CD8-positive, alpha-beta memory T cell (primary cell): ENCODE results near the gene DCAF12. TPM values are rescaled to one million over a fixed set of nuclear protein-coding genes. Genes with fewer than 3 reads are reported as not detected.

Source experiments
- CTCF ChIA-PET: fragments of 350-600 bp; sonication (Branson Sonifier 250); formaldehyde crosslinking; loops from one replicate; lab custom pipeline; 2021; ENCODE audit warnings: antibody characterized with exemption; lab: Charles Lee
- POLR2A ChIA-PET: fragments of 350-600 bp; sonication (Branson Sonifier 250); formaldehyde crosslinking; loops from one replicate; lab custom pipeline; 2021; ENCODE audit warnings: antibody characterized with exemption; lab: Charles Lee
- DNase-seq, 5 donors: peaks; one replicate each; pipeline versions ENCODE4 v3.0.0 to v3.0.0-alpha.2; 2020 to 2022; ENCODE audit warnings: mixed read lengths in 1 of 5
- H3K27ac ChIP-seq: one replicate; pipeline ENCODE4 v1.7.0; 2013; ENCODE audit warnings: low read depth, mild to moderate bottlenecking, low read length, moderate library complexity
- H3K27me3 ChIP-seq: 2 replicates; pipeline ENCODE4 v1.7.0; 2013; ENCODE audit warnings: low read length, mild to moderate bottlenecking; ENCODE audit not compliant: insufficient read depth, poor library complexity, severe bottlenecking
- H3K36me3 ChIP-seq: 2 replicates; pipeline ENCODE4 v1.7.0; 2013; ENCODE audit warnings: mild to moderate bottlenecking, low read length, moderate library complexity; ENCODE audit not compliant: insufficient read depth
- H3K4me1 ChIP-seq: 2 replicates; pipeline ENCODE4 v1.7.0; 2013; ENCODE audit warnings: mild to moderate bottlenecking, low read length, moderate library complexity; ENCODE audit not compliant: insufficient read depth
- H3K4me3 ChIP-seq: 2 replicates; pipeline ENCODE4 v1.7.0; 2013; ENCODE audit warnings: mild to moderate bottlenecking, low read length
- H3K9me3 ChIP-seq: 2 replicates; pipeline ENCODE4 v1.7.0; 2013; ENCODE audit warnings: mild to moderate bottlenecking, low read length
- H3K27ac Mint-ChIP-seq, 8 donors: one replicate each; pipeline ENCODE4 v1.8.0; 2020 to 2021; ENCODE audit warnings: mixed read lengths in 8 of 8, mild to moderate bottlenecking in 6 of 8, inconsistent platforms in 3 of 8, moderate library complexity in 3 of 8
- H3K27me3 Mint-ChIP-seq, 2 donors: one replicate each; pipeline ENCODE4 v1.8.0; 2020 to 2021; ENCODE audit warnings: mixed read lengths in 2 of 2, mild to moderate bottlenecking in 1 of 2, moderate library complexity in 1 of 2
- H3K36me3 Mint-ChIP-seq, 3 donors: one replicate each; pipeline ENCODE4 v1.8.0; 2020 to 2021; ENCODE audit warnings: mixed read lengths in 3 of 3, inconsistent platforms in 1 of 3, mild to moderate bottlenecking in 1 of 3
- H3K4me1 Mint-ChIP-seq, 3 donors: one replicate each; pipeline ENCODE4 v1.8.0; 2020 to 2021; ENCODE audit warnings: mixed read lengths in 3 of 3, inconsistent platforms in 1 of 3, mild to moderate bottlenecking in 1 of 3
- H3K4me3 Mint-ChIP-seq, 7 donors: one replicate each; pipeline ENCODE4 v1.8.0; 2020 to 2021; ENCODE audit warnings: mixed read lengths in 7 of 7, mild to moderate bottlenecking in 6 of 7, moderate library complexity in 4 of 7, inconsistent platforms in 2 of 7
- H3K9me3 Mint-ChIP-seq, 5 donors: one replicate each; pipeline ENCODE4 v1.8.0; 2020 to 2022; ENCODE audit warnings: mixed read lengths in 5 of 5, mild to moderate bottlenecking in 3 of 5, moderate library complexity in 2 of 5, inconsistent platforms in 1 of 5
- polyA plus RNA-seq: library from polyadenylated mRNA; unstranded; fragments of 300-500 nt; fragmentation: Illumina TruSeq; gene quantifications from one replicate; pipeline ENCODE4 v1.2.3, GENCODE V29; 2021
- total RNA-seq, 2 experiments: library from RNA; stranded (reverse); gene quantifications; one replicate each; pipeline ENCODE4 v1.2.3, GENCODE V29; 2021

The DCAF12 gene
- total RNA-seq (10 to 100 TPM; 43.0 to 49.2 TPM), polyA plus RNA-seq (18.4 TPM)

DNA sequence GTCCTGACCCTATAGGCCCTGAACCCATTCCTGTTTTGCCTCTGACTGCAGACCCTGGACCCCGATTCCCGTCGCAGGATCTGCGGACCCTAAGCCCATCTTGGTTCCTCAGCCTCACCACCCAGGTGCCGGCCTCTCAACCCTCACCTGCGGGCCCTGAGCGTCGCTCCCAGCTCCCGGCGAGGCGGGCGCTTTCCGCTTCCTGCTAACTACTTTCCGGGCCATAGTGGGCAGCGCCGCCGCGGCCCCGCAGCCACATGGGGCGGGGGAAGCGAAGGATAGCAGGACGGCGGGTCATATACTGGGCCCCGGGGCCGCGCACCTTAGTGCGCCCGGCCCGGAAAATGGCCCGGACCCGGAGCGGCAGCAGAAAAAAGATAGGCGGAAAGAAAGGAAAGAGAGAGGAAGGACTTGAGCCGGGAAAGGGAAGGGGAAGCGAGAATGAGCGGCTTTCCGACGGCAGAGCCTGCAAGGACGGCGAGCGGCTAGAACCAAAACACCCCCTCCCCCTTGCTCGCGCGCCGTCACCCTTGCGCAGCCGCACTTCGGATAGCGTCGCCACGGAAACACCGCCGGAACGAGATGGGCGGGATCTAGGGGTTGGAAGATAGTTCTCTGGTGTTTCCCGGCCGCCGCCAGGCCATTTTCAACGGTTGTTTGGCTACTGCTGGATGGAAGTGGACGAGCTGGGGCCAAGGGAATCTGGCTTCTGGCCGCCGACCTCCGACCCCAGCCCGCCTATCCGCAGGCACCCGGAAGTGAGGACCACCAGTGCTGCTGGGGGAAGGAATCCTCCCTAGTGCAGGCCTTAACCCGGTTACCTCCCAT lies at the start of gene DCAF12:
DCAF12 (minus strand) TSS at position 492 of the 828 bp plus-strand sequence; CDS start at position 225, 267 bp downstream.
- CTCF ChIA-PET = no interaction called here
- H3K27ac Mint-ChIP-seq = peak within 1 kb of the TSS; percentile 90 to 99 (median 99)

DNA sequence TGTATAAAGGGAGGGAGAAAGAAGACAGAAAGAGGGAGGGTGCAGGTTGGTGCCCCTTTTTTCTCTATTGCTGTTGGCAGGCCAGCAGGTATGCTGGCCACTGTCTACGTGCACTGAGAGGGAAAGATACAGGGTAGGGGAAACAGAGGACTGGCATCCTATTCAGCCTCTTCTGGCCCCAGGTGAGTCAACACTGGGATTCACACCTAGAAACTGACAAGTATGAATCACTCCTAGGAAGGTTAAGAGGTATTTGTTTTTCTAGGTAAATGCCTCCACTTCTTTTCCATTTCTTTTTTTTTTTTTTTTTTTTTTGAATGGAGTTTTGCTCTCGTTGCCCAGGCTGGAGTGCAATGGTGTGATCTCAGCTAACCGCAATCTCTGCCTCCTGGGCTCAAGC lies 49.6 kb upstream of the DCAF12 start:
- Histone ChIP-seq H3K4me1 (peaks cover 27% of the 10 kb centered on the region), H3K9me3 (no peaks in the 10 kb centered on the region), H3K36me3 (no peaks in the 10 kb centered on the region), H3K27me3 (no peaks in the 10 kb centered on the region), H3K27ac (no peak overlapping the region), H3K4me3 (no peak overlapping the region)
- DNase-seq = no peak
- Mint-ChIP-seq H3K9me3 (no peaks in the 10 kb centered on the region), H3K4me3 (peak overlapping the region in 3 of 7 donors; percentile 33 to 75 (median 48)), H3K4me1 (peaks cover 20 to 37% (median 29%) of the 10 kb centered on the region in 3 donors), H3K27me3 (no peaks in the 10 kb centered on the region), H3K36me3 (peaks cover 0 to 12% (median 0%) of the 10 kb centered on the region in 3 donors), H3K27ac (peak overlapping the region in 1 of 8 donors; percentile 31)
- CTCF ChIA-PET = no interaction called here
- POLR2A ChIA-PET = interaction anchor here (0.7 kb wide), 1 partner anchor 205 kb away, joined by 4 read pairs; no protein-coding TSS in a partner anchor

More for the DNA sequence above, at the start of gene DCAF12:
- peak within 1 kb of the TSS; percentile 97 for H3K4me3 ChIP-seq
- no peaks in the 10 kb centered on the region for H3K9me3 ChIP-seq
- Mint-ChIP-seq H3K4me3 (peak within 1 kb of the TSS; percentile 97 to 99 (median 99)), H3K9me3 (no peaks in the 10 kb centered on the region), H3K4me1 (peaks cover 46 to 56% (median 46%) of the 10 kb centered on the region in 3 donors), H3K36me3 (peaks cover 1 to 37% (median 12%) of the 10 kb centered on the region in 3 donors), H3K27me3 (no peaks in the 10 kb centered on the region)
- H3K27me3 ChIP-seq = no peaks in the 10 kb centered on the region
- POLR2A ChIA-PET = interaction anchor here (0.6 to 1.0 kb wide), 3 partner anchors 11 to 52 kb away, joined by 3 to 4 read pairs (median 3); partner anchors contain the start of gene UBAP1
- H3K4me1 ChIP-seq = peaks cover 35% of the 10 kb centered on the region
- DNase-seq = peak; percentile 83 to 93 (median 89)
- no peaks in the 10 kb centered on the region for H3K36me3 ChIP-seq
- H3K27ac ChIP-seq = peak within 1 kb of the TSS; percentile 90

DNA sequence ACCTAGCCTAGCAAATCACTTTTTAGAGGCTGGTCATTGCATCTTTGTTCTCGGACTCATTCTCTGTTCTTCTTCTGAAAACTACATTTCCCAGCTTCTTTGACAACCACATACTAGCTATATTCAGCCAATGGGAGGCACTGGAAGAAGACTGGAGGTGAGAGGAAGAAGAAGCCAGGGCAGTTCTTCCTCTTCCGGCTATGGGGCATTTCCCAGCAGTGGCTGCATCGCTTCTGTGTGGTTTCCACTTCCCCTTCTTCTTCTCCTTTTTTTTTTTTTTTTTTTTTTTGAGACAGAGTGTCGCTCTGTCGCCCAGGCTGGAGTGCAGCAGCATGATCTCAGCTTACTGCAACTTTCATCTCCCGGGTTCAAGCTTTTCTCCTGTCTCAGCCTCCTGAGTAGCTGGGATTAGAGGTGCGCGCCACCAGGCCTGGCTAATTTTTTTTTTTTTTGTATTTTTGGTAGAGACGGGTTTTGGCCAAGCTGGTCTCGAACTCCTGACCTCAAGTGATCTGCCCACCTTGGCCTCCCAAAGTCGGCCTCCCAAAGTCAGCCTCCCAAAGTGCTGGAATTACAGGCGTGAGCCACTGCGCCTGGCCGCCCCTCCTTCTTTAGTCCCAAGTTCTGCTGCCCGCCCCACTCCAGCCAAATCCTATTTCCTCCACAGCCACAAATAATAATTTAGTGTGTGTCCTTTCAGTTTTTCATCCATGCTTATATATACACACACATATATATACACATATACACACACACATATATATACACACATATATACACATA lies 45.4 kb upstream of the DCAF12 start:
- Mint-ChIP-seq H3K4me1 (peaks cover 5 to 10% (median 7%) of the 10 kb centered on the region in 3 donors), H3K27me3 (no peaks in the 10 kb centered on the region), H3K36me3 (no peaks in the 10 kb centered on the region), H3K4me3 (peak overlapping the region; percentile 9 to 75 (median 70)), H3K9me3 (no peaks in the 10 kb centered on the region), H3K27ac (peak overlapping the region in 7 of 8 donors; percentile 18 to 93 (median 73))
- Histone ChIP-seq H3K36me3 (no peaks in the 10 kb centered on the region), H3K27me3 (no peaks in the 10 kb centered on the region), H3K9me3 (no peaks in the 10 kb centered on the region), H3K4me3 (no peak overlapping the region), H3K27ac (no peak overlapping the region), H3K4me1 (peaks cover 13% of the 10 kb centered on the region)
- ChIA-PET CTCF (interaction anchor here (0.6 to 2.3 kb wide), 2 partner anchors 81 to 235 kb away, joined by 3 to 6 read pairs; no protein-coding TSS in a partner anchor), POLR2A (interaction anchor here (0.6 to 0.7 kb wide), 6 partner anchors 11 to 353 kb away, joined by 3 to 7 read pairs (median 5); no protein-coding TSS in a partner anchor)
- DNase-seq = peak in 4 of 5 donors; percentile 21 to 61 (median 60)

GRCh38 chr9:34170237-34170991 lies 43.9 kb upstream of the DCAF12 start:
- Histone ChIP-seq H3K4me1 (peaks cover 13% of the 10 kb centered on the region), H3K4me3 (no peak overlapping the region), H3K27me3 (no peaks in the 10 kb centered on the region), H3K36me3 (no peaks in the 10 kb centered on the region), H3K27ac (no peak overlapping the region), H3K9me3 (no peaks in the 10 kb centered on the region)
- no peaks in the 10 kb centered on the region for H3K27me3 Mint-ChIP-seq
- H3K36me3 Mint-ChIP-seq = no peaks in the 10 kb centered on the region
- no peak for DNase-seq
- no peak overlapping the region for H3K4me3 Mint-ChIP-seq
- POLR2A ChIA-PET = interaction anchor here (0.7 kb wide), 1 partner anchor 29 kb away, joined by 7 read pairs; no protein-coding TSS in a partner anchor
- CTCF ChIA-PET = interaction anchor here (0.7 to 2.3 kb wide), 3 partner anchors 8 to 83 kb away, joined by 3 to 6 read pairs (median 3); partner anchors contain the start of gene UBAP1
- H3K4me1 Mint-ChIP-seq = peaks cover 5 to 10% (median 7%) of the 10 kb centered on the region in 3 donors
- no peaks in the 10 kb centered on the region for H3K9me3 Mint-ChIP-seq
- peak overlapping the region in 3 of 8 donors; percentile 36 to 71 (median 43) for H3K27ac Mint-ChIP-seq

DNA sequence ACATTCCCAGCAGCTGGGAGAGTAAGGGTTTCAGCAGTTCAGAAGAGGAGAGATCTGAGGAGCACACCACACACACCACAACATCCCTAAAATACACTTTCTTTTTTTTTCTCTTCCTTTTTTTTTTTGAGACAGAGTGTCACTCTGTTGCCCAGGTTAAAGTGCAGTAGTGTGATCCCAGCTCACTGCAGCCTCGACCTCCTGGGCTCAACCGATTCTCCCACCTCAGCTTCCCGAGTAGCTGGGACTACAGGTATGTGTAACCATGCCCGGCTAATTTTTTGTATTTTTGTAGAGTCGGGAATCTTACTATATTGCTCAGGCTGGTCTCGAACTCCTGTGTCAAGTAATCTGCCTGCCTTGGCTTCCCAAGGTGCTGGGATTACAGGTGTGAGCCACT lies 42.6 kb upstream of the DCAF12 start:
- Histone ChIP-seq H3K27ac (no peak overlapping the region), H3K4me3 (no peak overlapping the region), H3K36me3 (no peaks in the 10 kb centered on the region), H3K27me3 (no peaks in the 10 kb centered on the region), H3K4me1 (peaks cover 13% of the 10 kb centered on the region), H3K9me3 (no peaks in the 10 kb centered on the region)
- ChIA-PET POLR2A (no interaction called here), CTCF (interaction anchor here (0.7 to 1.1 kb wide), 2 partner anchors 13 to 16 kb away, joined by 3 read pairs; no protein-coding TSS in a partner anchor)
- DNase-seq = no peak
- H3K36me3 Mint-ChIP-seq = no peaks in the 10 kb centered on the region
- H3K27me3 Mint-ChIP-seq = no peaks in the 10 kb centered on the region
- no peak overlapping the region for H3K27ac Mint-ChIP-seq
- no peak overlapping the region for H3K4me3 Mint-ChIP-seq
- H3K9me3 Mint-ChIP-seq = no peaks in the 10 kb centered on the region
- peaks cover 5 to 10% (median 7%) of the 10 kb centered on the region in 3 donors for H3K4me1 Mint-ChIP-seq

DNA sequence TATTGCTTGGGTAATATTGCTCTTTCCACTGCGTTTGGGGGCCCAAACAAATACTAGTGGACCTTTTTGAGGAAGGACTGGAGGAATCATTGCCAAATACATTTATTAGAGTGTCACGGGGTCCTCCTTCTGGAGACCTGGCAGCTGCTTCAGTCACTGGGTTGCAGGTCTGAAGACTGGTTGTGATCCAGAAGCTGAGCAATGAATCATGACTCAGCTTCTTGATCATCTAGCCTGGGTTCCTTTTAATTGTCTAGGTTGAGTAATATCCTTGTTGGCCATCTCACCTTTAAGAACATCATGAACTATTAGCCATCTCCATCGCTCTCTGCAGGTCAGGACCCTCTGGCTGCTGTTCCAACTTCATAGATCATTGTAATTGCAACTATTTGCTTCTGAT lies 36.9 kb upstream of the DCAF12 start:
- H3K4me3 ChIP-seq = no peak overlapping the region
- no peak overlapping the region for H3K27ac ChIP-seq
- no peaks in the 10 kb centered on the region for H3K27me3 ChIP-seq
- no peak for DNase-seq
- H3K4me1 ChIP-seq = no peaks in the 10 kb centered on the region
- Mint-ChIP-seq H3K36me3 (no peaks in the 10 kb centered on the region), H3K4me1 (no peaks in the 10 kb centered on the region), H3K9me3 (no peaks in the 10 kb centered on the region), H3K27ac (no peak overlapping the region), H3K27me3 (no peaks in the 10 kb centered on the region), H3K4me3 (no peak overlapping the region)
- ChIA-PET POLR2A (interaction anchor here (0.7 kb wide), 1 partner anchor 31 kb away, joined by 3 read pairs; no protein-coding TSS in a partner anchor), CTCF (interaction anchor here (0.6 kb wide), 1 partner anchor 219 kb away, joined by 3 read pairs; no protein-coding TSS in a partner anchor)
- H3K9me3 ChIP-seq = no peaks in the 10 kb centered on the region
- no peaks in the 10 kb centered on the region for H3K36me3 ChIP-seq

DNA sequence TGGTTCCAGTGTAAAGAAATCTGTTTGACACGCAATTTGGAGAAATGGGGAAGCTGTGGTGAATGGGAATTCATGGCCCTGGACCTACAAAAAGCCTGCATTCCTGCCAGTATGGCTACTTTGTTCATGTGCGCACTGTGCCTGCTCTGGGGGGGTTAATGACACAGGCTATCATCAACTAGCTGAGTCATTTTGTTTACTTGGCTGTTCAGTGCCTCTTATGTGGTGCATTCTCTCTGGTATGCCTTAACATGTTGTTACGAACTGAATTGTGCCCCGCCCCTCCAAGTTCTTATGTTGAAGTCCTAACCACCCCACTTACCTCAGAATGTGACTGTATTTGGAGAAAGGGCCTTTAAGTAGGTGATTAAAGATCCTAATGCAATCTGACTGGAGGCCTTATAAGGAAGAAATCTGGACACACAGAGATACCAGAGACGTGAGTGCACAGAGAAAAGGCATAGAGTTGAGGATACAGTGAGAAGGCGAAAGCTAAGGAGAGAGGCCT lies 31.9 kb upstream of the DCAF12 start:
- ChIA-PET POLR2A (interaction anchor here (0.6 kb wide), 1 partner anchor 14 kb away, joined by 4 read pairs; no protein-coding TSS in a partner anchor), CTCF (interaction anchor here (1.4 kb wide), 1 partner anchor 14 kb away, joined by 3 read pairs; no protein-coding TSS in a partner anchor)
- no peaks in the 10 kb centered on the region for H3K9me3 Mint-ChIP-seq
- no peak overlapping the region for H3K27ac Mint-ChIP-seq
- H3K27me3 Mint-ChIP-seq = no peaks in the 10 kb centered on the region
- H3K4me3 Mint-ChIP-seq = no peak overlapping the region
- no peaks in the 10 kb centered on the region for H3K4me1 Mint-ChIP-seq
- no peak for DNase-seq
- Histone ChIP-seq H3K4me1 (no peaks in the 10 kb centered on the region), H3K36me3 (no peaks in the 10 kb centered on the region), H3K27ac (peak overlapping the region; percentile 20), H3K27me3 (no peaks in the 10 kb centered on the region), H3K9me3 (no peaks in the 10 kb centered on the region), H3K4me3 (no peak overlapping the region)
- no peaks in the 10 kb centered on the region for H3K36me3 Mint-ChIP-seq
